Spleen (tissue), 11 donors: ENCODE data around the gene GJA4. TPM values are rescaled to one million over a fixed set of nuclear protein-coding genes. Genes with fewer than 3 reads are reported as not detected.

Experiments used
- DNase-seq: peaks from one replicate; pipeline ENCODE4 v3.0.0-alpha.2; 2020
- H3K27ac ChIP-seq, 8 donors: fragments of 200-600 bp; sonication (generic) in 7 of 8; 1 replicate in 4 of 8; 2 replicates in 4 of 8; pipeline versions ENCODE4 v1.5.0 to v1.8.0; 2016 to 2021; ENCODE audit warnings: inconsistent platforms in 4 of 8, mild to moderate bottlenecking in 4 of 8, moderate library complexity in 1 of 8
- H3K27me3 ChIP-seq, 7 donors: fragments of 200-600 bp; sonication (generic) in 6 of 7; replicated peaks in 1 of 7; 1 replicate in 4 of 7; 2 replicates in 3 of 7; pipeline versions ENCODE4 v1.5.0 to v1.8.0; 2016 to 2021; ENCODE audit warnings: inconsistent platforms in 3 of 7, mild to moderate bottlenecking in 1 of 7
- H3K36me3 ChIP-seq, 6 donors: fragments of 200-600 bp; sonication (generic) in 5 of 6; 1 replicate in 4 of 6; 2 replicates in 2 of 6; pipeline versions ENCODE4 v1.5.0 to v1.8.0; 2016 to 2021; ENCODE audit warnings: inconsistent platforms in 2 of 6
- H3K4me1 ChIP-seq, 6 donors: fragments of 200-600 bp; sonication (generic) in 5 of 6; 1 replicate in 3 of 6; 2 replicates in 3 of 6; pipeline versions ENCODE4 v1.5.0 to v1.8.0; 2016 to 2021; ENCODE audit warnings: inconsistent platforms in 3 of 6
- H3K4me3 ChIP-seq, 8 donors: fragments of 200-600 bp; sonication (generic) in 7 of 8; 1 replicate in 4 of 8; 2 replicates in 4 of 8; pipeline versions ENCODE4 v1.5.0 to v1.8.0; 2016 to 2021; ENCODE audit warnings: inconsistent platforms in 4 of 8, mild to moderate bottlenecking in 4 of 8, moderate library complexity in 2 of 8
- H3K9me3 ChIP-seq, 8 donors: fragments of 200-600 bp; sonication (generic) in 7 of 8; 1 replicate in 4 of 8; 2 replicates in 4 of 8; pipeline versions ENCODE4 v1.5.0 to v1.8.0; 2016 to 2021; ENCODE audit warnings: inconsistent platforms in 4 of 8
- POLR2A ChIP-seq, 3 donors: fragments of 450-650 bp; IDR thresholded peaks; one replicate each; pipeline ENCODE4 v1.5.1; 2017; ENCODE audit warnings: antibody characterized with exemption in 3 of 3, mild to moderate bottlenecking in 1 of 3
- POLR2AphosphoS5 ChIP-seq, 3 donors: sonication (generic); formaldehyde crosslinking; IDR thresholded peaks; one replicate each; pipeline ENCODE4 v1.5.1; 2017; ENCODE audit warnings: antibody characterized with exemption in 3 of 3
- WGBS, 5 donors: extraction: QIAGEN DNeasy Blood & Tissue Kit in 3 of 5; methylation state at CpG; one replicate each; pipeline versions ENCODE4 v1.1.5 to v1.1.7; 2013 to 2018; 5-methylcytosine and 5-hydroxymethylcytosine counted together
- intact Hi-C: fragments of 100-400 bp; cut with DNase I; formaldehyde crosslinking; loops from one replicate; pipeline ENCODE4 v1.15.0; 2023; ENCODE audit warnings: low total_unique reads
- polyA plus RNA-seq, 3 donors: library from polyadenylated mRNA; stranded (reverse); fragments of 200-250 nt; gene quantifications; one replicate each; pipeline ENCODE4 v1.2.1, GENCODE V29; 2013
- total RNA-seq, 7 donors: library from RNA; depleted of rRNA in 3 of 7; stranded (reverse); fragments of >200 nt in 3 of 7; fragmentation: NEBNext Ultra II Directional in 4 of 7; extraction: Animal tissue kit (Norgen Biotek cat#: 25700) in 4 of 7; gene quantifications; one replicate each; pipeline versions ENCODE4 v1.1.0 to v1.2.1, GENCODE V29; 2016 to 2021
- TF ChIP-seq, protein P1 (sequence below), 11 experiments: fragments of 200-600 bp in 7 of 11; fragments of 450-650 bp in 4 of 11; sonication (generic) in 4 of 11; IDR thresholded peaks in 8 of 11; conservative IDR thresholded peaks in 3 of 11; 1 replicate in 7 of 11; 2 replicates in 4 of 11; pipeline versions ENCODE4 v1.4.0 to v1.8.0; 2016 to 2021; ENCODE audit warnings: antibody characterized with exemption in 11 of 11, inconsistent platforms in 4 of 11, mild to moderate bottlenecking in 1 of 11
- donor health status: healthy with polysubstance abuse.
- donor health status: DM: no; HTN: no; CAD: no; lungs with moderate emphysema.
- donor health status: DM: no; HTN: no; CAD: no.
- donor health status: Bipolar disorder and iron deficiency.
- donor health status: healthy.
- donor health status: DM: no; HTN: no; CAD: no.
- donor health status: DM: yes; HTN: yes; CAD: no.

The GJA4 gene
- total and polyA plus RNA-seq, 10 donors, result 1.3 to 20.6 (median 7.9) TPM

DNA sequence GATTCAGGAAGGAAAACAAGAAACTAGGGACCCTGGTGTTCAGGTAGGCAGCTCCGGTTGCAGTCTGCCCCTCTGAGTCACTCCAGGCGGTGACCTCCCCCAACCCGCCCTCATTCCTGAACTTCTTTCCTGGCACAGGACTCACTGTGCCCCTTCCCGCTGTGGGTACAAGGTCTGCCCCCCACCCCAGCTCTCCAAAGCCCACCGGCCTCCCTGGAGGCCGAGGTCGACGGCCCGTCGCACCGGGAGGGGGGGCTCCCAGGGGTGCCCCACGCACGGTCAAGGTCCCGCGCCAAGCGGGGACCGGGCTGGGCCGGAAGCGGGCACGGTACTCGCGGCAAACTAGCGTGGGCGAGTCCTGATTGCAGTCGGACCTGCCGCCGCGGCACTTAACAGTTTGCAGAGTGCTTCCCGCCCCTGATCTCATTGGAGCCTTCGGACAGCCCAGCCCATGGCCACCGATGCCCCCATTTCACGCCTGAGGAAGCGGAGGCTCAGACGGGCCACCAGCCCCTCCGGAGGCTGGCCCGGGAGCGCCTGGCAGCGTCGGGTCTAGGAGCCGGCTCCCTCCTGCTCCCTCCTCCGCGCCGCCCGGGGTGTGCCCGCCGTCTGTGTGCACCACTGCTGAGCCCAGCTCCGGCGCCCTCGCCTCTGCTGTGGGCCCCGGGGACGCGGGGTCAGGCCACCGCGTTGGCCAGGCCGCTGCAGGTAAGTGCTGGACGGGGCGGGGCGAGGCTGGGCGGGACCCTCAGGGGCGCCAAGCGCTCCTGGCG, 11.5 kb upstream of the GJA4 start, which contains the start of gene GJB3:
Gene GJB3, plus strand, starts transcription at position 144 of the 773 bp plus-strand sequence. CDS start 3,549 bp downstream, outside the sequence.
- peaks cover 5 to 88% (median 30%) of the 10 kb centered on the region in 7 donors for H3K27me3 ChIP-seq
- no peak for DNase-seq
- 5 to 9% (median 6%) methylated on average over 15 to 62 of the region's 62 CpGs for WGBS, 5 donors
- no peak for TF ChIP-seq POLR2AphosphoS5 (IDR thresholded peaks at IDR 0.05)
- TF ChIP-seq, protein P1, sequence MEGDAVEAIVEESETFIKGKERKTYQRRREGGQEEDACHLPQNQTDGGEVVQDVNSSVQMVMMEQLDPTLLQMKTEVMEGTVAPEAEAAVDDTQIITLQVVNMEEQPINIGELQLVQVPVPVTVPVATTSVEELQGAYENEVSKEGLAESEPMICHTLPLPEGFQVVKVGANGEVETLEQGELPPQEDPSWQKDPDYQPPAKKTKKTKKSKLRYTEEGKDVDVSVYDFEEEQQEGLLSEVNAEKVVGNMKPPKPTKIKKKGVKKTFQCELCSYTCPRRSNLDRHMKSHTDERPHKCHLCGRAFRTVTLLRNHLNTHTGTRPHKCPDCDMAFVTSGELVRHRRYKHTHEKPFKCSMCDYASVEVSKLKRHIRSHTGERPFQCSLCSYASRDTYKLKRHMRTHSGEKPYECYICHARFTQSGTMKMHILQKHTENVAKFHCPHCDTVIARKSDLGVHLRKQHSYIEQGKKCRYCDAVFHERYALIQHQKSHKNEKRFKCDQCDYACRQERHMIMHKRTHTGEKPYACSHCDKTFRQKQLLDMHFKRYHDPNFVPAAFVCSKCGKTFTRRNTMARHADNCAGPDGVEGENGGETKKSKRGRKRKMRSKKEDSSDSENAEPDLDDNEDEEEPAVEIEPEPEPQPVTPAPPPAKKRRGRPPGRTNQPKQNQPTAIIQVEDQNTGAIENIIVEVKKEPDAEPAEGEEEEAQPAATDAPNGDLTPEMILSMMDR (IDR thresholded peaks at IDR 0.05 in 8 of 11, conservative IDR thresholded peaks at IDR 0.05 in 3 of 11), result no peak
- TF ChIP-seq POLR2A (IDR thresholded peaks at IDR 0.05), result no peak
- H3K4me3 ChIP-seq, result peak within 1 kb of the TSS in 5 of 8 donors; percentile 1 to 55 (median 15)
- H3K4me1 ChIP-seq, result peaks cover 6 to 17% (median 11%) of the 10 kb centered on the region in 6 donors
- intact Hi-C loops, result no loop called here
- no peaks in the 10 kb centered on the region for H3K36me3 ChIP-seq
- H3K9me3 ChIP-seq, result no peaks in the 10 kb centered on the region
- H3K27ac ChIP-seq, result no peak within 1 kb of the TSS

DNA sequence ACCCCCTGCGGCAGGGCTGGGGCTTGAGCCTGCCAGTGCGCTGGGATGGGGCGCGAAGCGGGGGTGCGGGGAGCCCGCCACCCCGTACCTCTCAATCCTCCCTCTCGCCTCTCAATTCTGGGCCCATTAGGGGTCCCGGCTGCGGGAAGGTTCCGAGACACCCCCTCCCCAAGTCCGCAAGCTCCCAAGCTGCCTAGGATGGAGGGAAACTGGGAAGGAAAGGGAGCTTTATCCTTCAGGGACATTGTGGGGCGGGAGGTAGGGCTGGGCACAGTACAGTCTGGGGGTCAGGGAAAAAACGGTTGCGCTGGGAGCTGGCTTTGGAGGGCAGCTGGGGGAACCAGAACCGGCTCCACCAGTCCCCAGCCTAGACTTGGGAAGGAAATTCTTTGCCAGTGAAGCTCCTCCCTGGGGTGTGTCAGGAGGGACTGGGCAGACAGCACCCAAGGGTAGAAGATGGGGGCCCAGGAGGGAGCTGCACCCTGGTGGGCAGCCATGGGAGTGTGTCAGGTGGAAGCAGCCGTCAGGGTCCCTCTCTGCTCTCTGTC, 10.9 kb upstream of the GJA4 start:
- Histone ChIP-seq H3K27ac (no peak overlapping the region), H3K36me3 (no peaks in the 10 kb centered on the region), H3K4me3 (peak overlapping the region in 4 of 8 donors; percentile 4 to 55 (median 23)), H3K4me1 (peaks cover 6 to 22% (median 13%) of the 10 kb centered on the region in 6 donors), H3K9me3 (no peaks in the 10 kb centered on the region), H3K27me3 (peaks cover 5 to 88% (median 30%) of the 10 kb centered on the region in 7 donors)
- TF ChIP-seq, protein P1 (IDR thresholded peaks at IDR 0.05 in 8 of 11, conservative IDR thresholded peaks at IDR 0.05 in 3 of 11), result no peak
- no peak for TF ChIP-seq POLR2AphosphoS5 (IDR thresholded peaks at IDR 0.05)
- intact Hi-C loops, result no loop called here
- 10 to 16% (median 13%) methylated on average over 17 to 18 of the region's 18 CpGs for WGBS, 5 donors
- no peak for DNase-seq

DNA sequence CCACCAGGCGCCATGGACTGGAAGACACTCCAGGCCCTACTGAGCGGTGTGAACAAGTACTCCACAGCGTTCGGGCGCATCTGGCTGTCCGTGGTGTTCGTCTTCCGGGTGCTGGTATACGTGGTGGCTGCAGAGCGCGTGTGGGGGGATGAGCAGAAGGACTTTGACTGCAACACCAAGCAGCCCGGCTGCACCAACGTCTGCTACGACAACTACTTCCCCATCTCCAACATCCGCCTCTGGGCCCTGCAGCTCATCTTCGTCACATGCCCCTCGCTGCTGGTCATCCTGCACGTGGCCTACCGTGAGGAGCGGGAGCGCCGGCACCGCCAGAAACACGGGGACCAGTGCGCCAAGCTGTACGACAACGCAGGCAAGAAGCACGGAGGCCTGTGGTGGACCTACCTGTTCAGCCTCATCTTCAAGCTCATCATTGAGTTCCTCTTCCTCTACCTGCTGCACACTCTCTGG, 8.0 kb upstream of the GJA4 start:
- intact Hi-C loops, result loop anchor here (5.0 kb wide), 1 partner anchor 68 kb away; no protein-coding TSS in a partner anchor
- peaks cover 5 to 82% (median 30%) of the 10 kb centered on the region in 7 donors for H3K27me3 ChIP-seq
- TF ChIP-seq POLR2A (IDR thresholded peaks at IDR 0.05), result no peak
- TF ChIP-seq, protein P1 (IDR thresholded peaks at IDR 0.05 in 8 of 11, conservative IDR thresholded peaks at IDR 0.05 in 3 of 11), result no peak
- TF ChIP-seq POLR2AphosphoS5 (IDR thresholded peaks at IDR 0.05), result no peak
- H3K4me1 ChIP-seq, result peaks cover 6 to 22% (median 13%) of the 10 kb centered on the region in 6 donors
- no peak overlapping the region for H3K4me3 ChIP-seq
- WGBS, 5 donors, result 79 to 92% (median 85%) methylated on average over 26 to 28 of the region's 28 CpGs
- no peak overlapping the region for H3K27ac ChIP-seq
- DNase-seq, result no peak
- no peaks in the 10 kb centered on the region for H3K36me3 ChIP-seq
- H3K9me3 ChIP-seq, result no peaks in the 10 kb centered on the region
